K562 (cell line): Measurements from ENCODE around the gene ZMAT2. TPM values are rescaled to one million over a fixed set of nuclear protein-coding genes. Genes with fewer than 3 reads are reported as not detected.

ENCODE experiments used
- AFF1 ChIP-seq, 2 experiments: fragments of 450-650 bp; IDR thresholded peaks; 2 replicates each; pipeline ENCODE4 v1.6.1; 2018; ENCODE audit warnings: mild to moderate bottlenecking in 2 of 2, low read depth in 1 of 2; ENCODE audit not compliant: partially characterized antibody in 2 of 2
- BHLHE40 ChIP-seq: IDR thresholded peaks from 2 replicates; pipeline ENCODE4 v1.6.1; 2011; ENCODE audit warnings: low read length, improper control_type of control experiment
- CBX1 ChIP-seq: sonication (generic); IDR thresholded peaks from 2 replicates; pipeline ENCODE4 v1.6.1; 2016; ENCODE audit warnings: antibody characterized with exemption, low read depth, mild to moderate bottlenecking
- FOXP1 ChIP-seq: sonication (generic); formaldehyde crosslinking; IDR thresholded peaks from 2 replicates; pipeline ENCODE4 v1.8.0; 2022; ENCODE audit warnings: mild to moderate bottlenecking, missing genetic modification reagents
- GABPA ChIP-seq: fragments of 200-800 bp; sonication (Bioruptor generic); conservative IDR thresholded peaks from 2 replicates; pipeline ENCODE4 v1.6.1; 2016; ENCODE audit warnings: low read depth, missing genetic modification characterization, missing compliant biosample characterization
- MECOM ChIP-seq: fragments of 250-450 bp; sonication (Bioruptor Pico); IDR thresholded peaks from 2 replicates; pipeline ENCODE4 v1.8.0; 2022; ENCODE audit warnings: inconsistent platforms
- MED1 ChIP-seq: sonication (generic); formaldehyde crosslinking; IDR thresholded peaks from 2 replicates; pipeline ENCODE4 v1.8.1; 2023; ENCODE audit warnings: missing genetic modification reagents, borderline replicate concordance
- MEF2A ChIP-seq: IDR thresholded peaks from 2 replicates; pipeline ENCODE4 v1.6.1; 2011; ENCODE audit warnings: low read depth, mild to moderate bottlenecking, low read length, moderate library complexity; ENCODE audit not compliant: control insufficient read depth
- NCOA2 ChIP-seq, 2 experiments: fragments of 450-650 bp; IDR thresholded peaks; 2 replicates each; pipeline ENCODE4 v1.6.1; 2018; ENCODE audit warnings: mild to moderate bottlenecking in 2 of 2, moderate library complexity in 1 of 2; ENCODE audit not compliant: partially characterized antibody in 2 of 2
- NCOA6 ChIP-seq: fragments of 450-650 bp; IDR thresholded peaks from 2 replicates; pipeline ENCODE4 v1.6.1; 2017; ENCODE audit warnings: mild to moderate bottlenecking
- RBBP5 ChIP-seq: fragments of 200-600 bp; sonication (generic); IDR thresholded peaks from 2 replicates; pipeline ENCODE4 v1.6.1; 2012; ENCODE audit warnings: borderline replicate concordance, mild to moderate bottlenecking, low read length, control low read depth, inconsistent platforms; ENCODE audit not compliant: insufficient read depth, poor library complexity, severe bottlenecking
- SREBF1 ChIP-seq: fragments of 150-350 bp; IDR thresholded peaks from 2 replicates; pipeline ENCODE4 v1.6.1; 2014; ENCODE audit warnings: antibody characterized with exemption, low read depth, low read length, borderline replicate concordance
- TAF1 ChIP-seq: IDR thresholded peaks from 2 replicates; pipeline ENCODE4 v1.6.1; 2011; ENCODE audit warnings: mild to moderate bottlenecking, low read length, moderate library complexity; ENCODE audit not compliant: insufficient read depth, control insufficient read depth, severe bottlenecking; ENCODE audit errors: extremely low read depth
- TBP ChIP-seq: optimal IDR thresholded peaks from 2 replicates; pipeline ENCODE3; 2011; ENCODE audit warnings: low read depth, low read length, improper control_type of control experiment
- THRAP3 ChIP-seq: fragments of 450-650 bp; IDR thresholded peaks from 2 replicates; pipeline ENCODE4 v1.6.1; 2016; ENCODE audit warnings: mild to moderate bottlenecking, inconsistent platforms, borderline replicate concordance
- ZNF165 ChIP-seq: fragments of 250-450 bp; sonication (Bioruptor Pico); IDR thresholded peaks from 2 replicates; pipeline ENCODE4 v1.4.0; 2020; ENCODE audit warnings: borderline replicate concordance
- polyA plus RNA-seq, 8 experiments: library from polyadenylated mRNA; depleted of rRNA in 4 of 8; stranded (reverse) in 5 of 8; unstranded in 3 of 8; fragments of >200 nt; fragmentation: Nextera tagmentation in 2 of 8; fragmentation: Illumina TruSeq in 1 of 8; extraction: Ambion mirVana in 2 of 8; extraction: Trizol in 1 of 8; gene quantifications; 2 replicates each; pipeline versions ENCODE4 v1.2.1 to v1.2.3, GENCODE V29; 2011 to 2014; ENCODE audit warnings: inconsistent platforms in 1 of 8, missing spikeins in 1 of 8
- total RNA-seq, 7 experiments: library from RNA; depleted of rRNA in 6 of 7; stranded (reverse); fragments of >200 nt in 6 of 7; fragmentation: Illumina TruSeq in 2 of 7; extraction: Trizol in 2 of 7; gene quantifications; 2 replicates each; pipeline versions ENCODE4 v1.2.1 to v1.2.3, GENCODE V29; 2011 to 2021; ENCODE audit warnings: low replicate concordance in 1 of 7
- TF ChIP-seq, protein P1 (sequence below), 2 experiments: IDR thresholded peaks in 1 of 2; conservative IDR thresholded peaks in 1 of 2; 2 replicates each; pipeline ENCODE4 v1.6.1; 2016; ENCODE audit warnings: low read depth in 2 of 2, mild to moderate bottlenecking in 1 of 2, missing compliant biosample characterization in 1 of 2, missing genetic modification characterization in 1 of 2, moderate library complexity in 1 of 2

ZMAT2 gene
- total and polyA plus RNA-seq, 9 of the 15 experiments (the other 6 are each of a cell fraction or from before 2014, with no cell fraction given) = 44.2 to 101 (median 69.2) TPM

DNA sequence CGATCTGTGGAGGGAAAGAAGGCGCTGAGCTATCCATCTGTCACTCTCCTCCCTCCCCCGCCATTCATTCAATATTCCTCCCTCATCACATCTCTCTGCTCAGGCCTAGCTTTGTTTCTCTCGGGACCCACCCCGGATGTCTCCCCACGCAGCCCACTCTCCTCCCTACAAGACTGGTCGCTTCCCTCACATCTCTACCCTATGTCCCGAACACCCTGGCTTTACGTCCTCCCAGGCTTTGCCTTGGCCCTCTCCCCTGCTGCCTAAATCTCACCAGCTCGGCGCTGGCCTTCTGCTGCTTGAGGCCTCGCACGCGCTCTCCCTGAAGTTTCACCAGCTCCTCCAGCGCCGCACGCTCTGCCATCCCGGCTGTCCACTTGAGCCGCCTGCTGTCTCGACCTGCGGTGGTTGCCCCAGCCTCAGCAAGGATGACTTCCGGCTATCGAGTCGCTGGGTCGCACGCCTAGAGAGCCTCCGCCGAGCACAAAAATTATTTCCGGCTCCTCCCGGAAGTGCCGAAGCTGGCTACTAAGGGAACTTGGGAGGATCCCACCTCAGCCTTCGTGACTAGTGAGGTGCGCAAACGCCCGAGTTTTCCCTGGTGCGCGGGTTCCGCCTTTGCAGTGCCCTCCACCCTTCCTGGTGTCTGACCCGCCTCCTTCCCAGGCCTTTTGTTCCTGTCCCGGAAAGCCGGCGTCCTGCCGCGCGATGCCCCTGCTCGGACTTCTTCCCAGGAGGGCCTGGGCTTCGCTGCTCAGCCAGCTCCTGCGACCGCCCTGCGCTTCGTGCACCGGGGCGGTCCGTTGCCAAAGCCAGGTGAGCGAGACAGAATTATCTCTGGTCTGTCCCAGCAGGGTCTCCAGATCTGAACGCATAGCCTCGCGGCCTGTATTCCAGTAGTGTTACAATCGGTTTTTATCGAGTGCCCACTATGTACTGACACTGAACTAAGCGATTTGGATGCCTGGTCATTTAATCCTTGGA, 9.0 kb upstream of the ZMAT2 start, which contains the start of the genes HARS1 and HARS2 (continued):
- TF ChIP-seq THRAP3 (no peak), TAF1 (peak; percentile 92), MECOM (no peak), RBBP5 (peak; percentile 78), MED1 (CRISPR knock-in tag) (no peak), GABPA (tag) (peak; percentile 98), AFF1 (IDR thresholded peaks at IDR 0.05; ENCODE audit: low read depth in 1 of 2, partially characterized antibody in 2 of 2) (no peak), BHLHE40 (peak; percentile 48), MEF2A (no peak), ZNF165 (no peak), SREBF1 (0 out of 2 replicates have a peak, but pooled peaks have one; percentile 35), NCOA2 (IDR thresholded peaks at IDR 0.05; ENCODE audit: partially characterized antibody in 2 of 2) (no peak), NCOA6 (no peak), TBP (peak; percentile 83), CBX1 (no peak), FOXP1 (CRISPR knock-in tag) (peak; percentile 77; the same call in 1 of the 2 replicates)
- TF ChIP-seq, protein P1, sequence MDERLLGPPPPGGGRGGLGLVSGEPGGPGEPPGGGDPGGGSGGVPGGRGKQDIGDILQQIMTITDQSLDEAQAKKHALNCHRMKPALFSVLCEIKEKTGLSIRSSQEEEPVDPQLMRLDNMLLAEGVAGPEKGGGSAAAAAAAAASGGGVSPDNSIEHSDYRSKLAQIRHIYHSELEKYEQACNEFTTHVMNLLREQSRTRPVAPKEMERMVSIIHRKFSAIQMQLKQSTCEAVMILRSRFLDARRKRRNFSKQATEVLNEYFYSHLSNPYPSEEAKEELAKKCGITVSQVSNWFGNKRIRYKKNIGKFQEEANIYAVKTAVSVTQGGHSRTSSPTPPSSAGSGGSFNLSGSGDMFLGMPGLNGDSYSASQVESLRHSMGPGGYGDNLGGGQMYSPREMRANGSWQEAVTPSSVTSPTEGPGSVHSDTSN (CRISPR knock-in tag; IDR thresholded peaks at IDR 0.05; ENCODE audit: low read depth) = no peak
- TF ChIP-seq, protein P1 (tag; conservative IDR thresholded peaks at IDR 0.05; ENCODE audit: low read depth) = 0 out of 2 replicates have a peak, but pooled peaks have one; percentile 23
